Smooth muscle cell (in vitro differentiated cells): ENCODE data around the gene LOXL1. TPM values are rescaled to one million over a fixed set of nuclear protein-coding genes. Genes with fewer than 3 reads are reported as not detected.

Experiments used
- DNase-seq: peaks from one replicate; lab custom pipeline; 2025; ENCODE audit not compliant: unreplicated experiment; lab: John Stamatoyannopoulos, UW
- H2AFZ ChIP-seq: fragments of 200-600 bp; sonication (generic); 2 replicates; pipeline ENCODE4 v1.6.0; 2016; ENCODE audit warnings: antibody characterized with exemption, low read depth, mild to moderate bottlenecking
- H3F3A ChIP-seq: fragments of 200-600 bp; sonication (generic); 2 replicates; pipeline ENCODE4 v1.6.0; 2017; ENCODE audit warnings: antibody characterized with exemption, low read depth
- H3K27ac ChIP-seq: fragments of 200-600 bp; sonication (generic); 2 replicates; pipeline ENCODE4 v1.5.1; 2016; ENCODE audit warnings: low read depth, mild to moderate bottlenecking
- H3K27me3 ChIP-seq: fragments of 200-600 bp; sonication (generic); 2 replicates; pipeline ENCODE4 v1.6.1; 2016; ENCODE audit warnings: low read depth, mild to moderate bottlenecking
- H3K36me3 ChIP-seq: fragments of 200-600 bp; sonication (generic); 2 replicates; pipeline ENCODE4 v1.5.1; 2016; ENCODE audit warnings: low read depth
- H3K4me1 ChIP-seq: fragments of 200-600 bp; sonication (generic); 2 replicates; pipeline ENCODE4 v1.5.1; 2016; ENCODE audit warnings: low read depth
- H3K4me2 ChIP-seq: fragments of 200-600 bp; sonication (generic); 2 replicates; pipeline ENCODE4 v1.6.0; 2016; ENCODE audit warnings: mild to moderate bottlenecking
- H3K4me3 ChIP-seq: fragments of 200-600 bp; sonication (generic); 2 replicates; pipeline ENCODE4 v1.5.1; 2016; ENCODE audit warnings: mild to moderate bottlenecking
- H3K79me2 ChIP-seq: fragments of 200-600 bp; sonication (generic); 2 replicates; pipeline ENCODE4 v1.6.0; 2016; ENCODE audit warnings: low read depth, mild to moderate bottlenecking
- H3K9ac ChIP-seq: fragments of 200-600 bp; sonication (generic); 2 replicates; pipeline ENCODE4 v1.6.0; 2016; ENCODE audit warnings: low read depth
- H3K9me3 ChIP-seq: fragments of 200-600 bp; sonication (generic); replicated peaks from 2 replicates; pipeline ENCODE4 v1.5.1; 2016; ENCODE audit warnings: low read depth
- H4K20me1 ChIP-seq: fragments of 200-600 bp; sonication (generic); 2 replicates; pipeline ENCODE4 v1.6.0; 2016; ENCODE audit warnings: low read depth
- CTCF ChIP-seq: fragments of 200-600 bp; sonication (generic); IDR thresholded peaks from 2 replicates; pipeline ENCODE4 v1.5.1; 2017; ENCODE audit warnings: borderline replicate concordance, mild to moderate bottlenecking, antibody characterized with exemption; ENCODE audit not compliant: insufficient read depth, poor library complexity, severe bottlenecking
- WGBS: methylation state at CpG from one replicate; pipeline ENCODE4 v1.1.7; 2016; ENCODE audit warnings: low lambda C conversion rate; 5-methylcytosine and 5-hydroxymethylcytosine counted together
- polyA plus RNA-seq: library from polyadenylated mRNA; unstranded; fragments of >200 nt; fragmentation: Nextera tagmentation; extraction: Ambion mirVana; gene quantifications from 2 replicates; pipeline ENCODE4 v1.2.1, GENCODE V29; 2016
- total RNA-seq: library from RNA; depleted of rRNA; stranded (reverse); fragments of >200 nt; gene quantifications from 2 replicates; pipeline ENCODE4 v1.2.3, GENCODE V29; 2014

Gene LOXL1
- total and polyA plus RNA-seq, 2 experiments from 2014 or later, result 252 to 899 TPM

- H3K9me3 ChIP-seq, result no peaks in the 10 kb centered on the region
- no peaks in the 10 kb centered on the region for H3F3A ChIP-seq
- no peak overlapping the region for H2AFZ ChIP-seq
- TF ChIP-seq CTCF, result no peak
- no peak overlapping the region for H3K9ac ChIP-seq
- H3K79me2 ChIP-seq, result peaks cover 47% of the 10 kb centered on the region
- no peaks in the 10 kb centered on the region for H3K36me3 ChIP-seq
- 44% methylated on average over 6 of the region's 6 CpGs for WGBS
- DNase-seq, result no peak
- peaks cover 50% of the 10 kb centered on the region for H3K4me1 ChIP-seq
- no peaks in the 10 kb centered on the region for H3K27me3 ChIP-seq
- H3K4me3 ChIP-seq, result no peak overlapping the region
- peak overlapping the region; percentile 81 for H3K27ac ChIP-seq
- peak overlapping the region; percentile 82 for H3K4me2 ChIP-seq
- peaks cover 14% of the 10 kb centered on the region for H4K20me1 ChIP-seq
Observed at GRCh38 chr15:73923488-73924164, 2.6 kb upstream of the LOXL1 start.

- Histone ChIP-seq H3K4me1 (peaks cover 57% of the 10 kb centered on the region), H3K36me3 (no peaks in the 10 kb centered on the region), H3K4me3 (no peak overlapping the region), H3K27ac (peak overlapping the region; percentile 81), H3K79me2 (peaks cover 54% of the 10 kb centered on the region), H4K20me1 (peaks cover 21% of the 10 kb centered on the region), H3K27me3 (no peaks in the 10 kb centered on the region), H3K9me3 (no peaks in the 10 kb centered on the region), H3F3A (no peaks in the 10 kb centered on the region), H2AFZ (no peak overlapping the region), H3K4me2 (peak overlapping the region; percentile 82), H3K9ac (peak overlapping the region; percentile 9)
- no peak for DNase-seq
- 24% methylated on average over 12 of the region's 12 CpGs for WGBS
- TF ChIP-seq CTCF, result no peak
Observed at GRCh38 chr15:73924171-73924921, 1.9 kb upstream of the LOXL1 start.

- H3K36me3 ChIP-seq, result no peaks in the 10 kb centered on the region
- TF ChIP-seq CTCF, result no peak
- H3K4me3 ChIP-seq, result peak overlapping the region; percentile 82
- peaks cover 67% of the 10 kb centered on the region for H3K79me2 ChIP-seq
- peaks cover 57% of the 10 kb centered on the region for H3K4me1 ChIP-seq
- WGBS, result 40% methylated on average over 8 of the region's 8 CpGs
- peak overlapping the region; percentile 77 for H3K27ac ChIP-seq
- H4K20me1 ChIP-seq, result peaks cover 34% of the 10 kb centered on the region
- H3K27me3 ChIP-seq, result no peaks in the 10 kb centered on the region
- DNase-seq, result no peak
- peak overlapping the region; percentile 96 for H3K4me2 ChIP-seq
- H2AFZ ChIP-seq, result peak overlapping the region; percentile 36
- no peaks in the 10 kb centered on the region for H3F3A ChIP-seq
- H3K9me3 ChIP-seq, result no peaks in the 10 kb centered on the region
- H3K9ac ChIP-seq, result no peak overlapping the region
Observed at GRCh38 chr15:73925848-73926218, 429 bp upstream of the LOXL1 start.
